ENCODE data around the gene CYP8B1.
A peak's percentile ranks its signal among the peaks of the same experiment; 100 is the strongest.

CYP8B1 gene

GRCh38 chr3:42875325-42876151, at the start of gene CYP8B1:
Gene CYP8B1 (minus strand): TSS chr3:42875879. CDS start chr3:42875816, 63 bp downstream.
- Mint-ChIP-seq H3K9me3 (no peaks in the 10 kb centered on the region), H3K27me3 (peaks cover 17% of the 10 kb centered on the region)

GRCh38 chr3:42923606-42924005, 47.9 kb upstream of the CYP8B1 start:
- Mint-ChIP-seq H3K27me3 (no peaks in the 10 kb centered on the region), H3K27ac (no peak overlapping the region), H3K4me3 (no peak overlapping the region), H3K4me1 (peaks cover 13% of the 10 kb centered on the region), H3K9me3 (peaks cover 4 to 19% of the 10 kb centered on the region in 2 donors)
- DNase-seq (no peak), ATAC-seq (no peak)

More at GRCh38 chr3:42875325-42876151, at the start of gene CYP8B1:
- ATAC-seq (no peak), DNase-seq (no peak)
- H3K4me1 Mint-ChIP-seq, result peaks cover 4% of the 10 kb centered on the region
- no peak within 1 kb of the TSS for H3K27ac Mint-ChIP-seq
- no peak within 1 kb of the TSS for H3K4me3 Mint-ChIP-seq

- Mint-ChIP-seq H3K9me3 (peaks cover 60 to 70% of the 10 kb centered on the region in 2 donors), H3K4me1 (no peaks in the 10 kb centered on the region), H3K27me3 (no peaks in the 10 kb centered on the region), H3K4me3 (no peak overlapping the region), H3K27ac (no peak overlapping the region)
- ATAC-seq, result no peak
- no peak for DNase-seq
These were observed 39.3 kb upstream of the CYP8B1 start for GRCh38 chr3:42914771-42915515.

- H3K27ac Mint-ChIP-seq, result no peak overlapping the region
- H3K4me1 Mint-ChIP-seq, result peaks cover 17% of the 10 kb centered on the region
- H3K27me3 Mint-ChIP-seq, result peaks cover 8% of the 10 kb centered on the region
- H3K9me3 Mint-ChIP-seq, result peaks cover 42 to 55% of the 10 kb centered on the region in 2 donors
- DNase-seq (no peak), ATAC-seq (peak; percentile 35)
- H3K4me3 Mint-ChIP-seq, result no peak overlapping the region
These were observed 35.9 kb upstream of the CYP8B1 start for GRCh38 chr3:42911551-42911950.

DNA sequence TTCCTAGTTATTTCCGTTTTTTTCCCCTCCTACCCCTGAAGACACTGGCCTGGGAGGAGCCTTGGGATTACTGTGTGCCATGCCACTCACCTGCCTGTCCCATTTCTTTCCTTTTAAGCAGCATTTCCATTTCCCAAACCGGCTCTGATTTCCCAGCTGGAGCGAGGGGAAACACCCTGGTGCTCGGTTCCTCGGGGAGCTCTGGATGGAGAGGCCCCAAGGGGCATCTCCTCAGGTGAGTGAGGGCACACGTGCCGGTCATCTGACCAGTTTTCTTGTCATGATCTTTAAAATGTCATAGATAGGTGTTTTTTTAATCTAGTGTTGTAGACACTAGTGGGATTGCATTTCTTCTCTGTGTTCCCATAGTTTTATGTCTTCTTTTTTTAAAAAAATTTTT, 33.0 kb upstream of the CYP8B1 start:
- peaks cover 29% of the 10 kb centered on the region for H3K4me1 Mint-ChIP-seq
- H3K4me3 Mint-ChIP-seq, result no peak overlapping the region
- H3K27ac Mint-ChIP-seq, result peak overlapping the region in 1 of 2 donors; percentile 9
- ATAC-seq (no peak), DNase-seq (no peak)
- peaks cover 27 to 30% of the 10 kb centered on the region in 2 donors for H3K9me3 Mint-ChIP-seq
- peaks cover 26% of the 10 kb centered on the region for H3K27me3 Mint-ChIP-seq

DNA sequence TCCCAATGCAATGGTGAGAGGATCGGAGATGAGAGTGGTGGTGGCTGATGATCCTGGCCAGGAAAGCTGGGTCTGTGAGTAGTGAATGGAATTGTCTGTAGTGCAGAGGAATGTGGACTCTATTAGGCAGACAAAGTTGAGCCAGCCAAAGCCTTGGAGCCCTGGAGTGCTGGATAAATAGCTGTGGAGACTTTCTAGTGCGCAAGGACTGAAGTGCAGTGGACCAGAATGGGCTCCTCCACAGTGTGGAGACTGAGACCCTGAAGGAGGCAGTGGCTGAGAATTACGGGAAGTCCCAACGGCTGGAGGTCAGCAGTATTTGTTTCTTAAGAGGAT, 31.1 kb upstream of the CYP8B1 start:
- peaks cover 29% of the 10 kb centered on the region for H3K4me1 Mint-ChIP-seq
- peaks cover 18 to 23% of the 10 kb centered on the region in 2 donors for H3K9me3 Mint-ChIP-seq
- no peak for DNase-seq
- peak overlapping the region in 1 of 2 donors; percentile 5 for H3K27ac Mint-ChIP-seq
- no peak for ATAC-seq
- H3K27me3 Mint-ChIP-seq, result peaks cover 29% of the 10 kb centered on the region
- peak overlapping the region; percentile 63 to 74 for H3K4me3 Mint-ChIP-seq

DNA sequence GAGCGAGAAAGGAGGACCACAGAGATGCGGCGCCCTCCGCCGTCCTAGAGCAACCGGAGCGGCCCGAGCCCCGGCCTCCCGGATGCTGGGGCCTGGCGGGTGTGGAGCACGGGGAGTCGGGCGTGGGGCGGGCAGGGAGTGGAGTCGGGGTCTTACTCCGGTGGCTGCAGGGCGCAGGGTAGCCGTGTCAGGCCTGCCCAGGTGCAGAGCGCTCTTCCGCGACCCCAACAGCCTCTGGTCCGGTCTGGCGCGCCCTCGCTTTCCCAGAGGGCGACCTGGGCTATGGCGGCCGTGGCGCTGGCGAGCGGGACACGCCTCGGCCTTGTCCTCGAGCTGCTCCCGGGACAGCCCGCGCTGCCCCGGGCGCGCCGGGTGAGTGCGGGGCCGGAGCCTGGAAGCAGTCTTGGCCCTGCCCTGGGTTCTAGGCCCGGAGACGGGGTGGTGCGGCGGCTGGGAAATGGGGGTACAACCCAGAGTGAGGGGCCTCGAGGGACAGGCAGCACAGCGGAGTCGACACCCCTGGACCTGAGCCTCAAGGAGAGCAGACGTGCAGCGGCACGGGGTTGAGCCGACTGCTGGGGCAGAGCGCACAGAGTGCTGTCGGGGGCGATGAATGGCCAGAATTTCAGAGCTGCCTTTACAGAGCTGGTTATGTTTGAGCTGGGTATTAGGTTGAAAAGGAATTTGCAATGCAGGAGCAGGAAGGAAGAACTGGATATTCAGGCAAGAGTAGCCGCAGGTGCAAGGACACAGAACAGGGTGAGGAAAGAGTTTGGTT, 30.6 kb upstream of the CYP8B1 start, which contains the start of gene ZNF662:
Gene ZNF662, plus strand, starts transcription at position 73 of the 778 bp plus-strand sequence. CDS start 1,973 bp downstream, outside the sequence.
- Mint-ChIP-seq H3K27ac (peak within 1 kb of the TSS; percentile 94 to 95), H3K27me3 (peaks cover 29% of the 10 kb centered on the region), H3K9me3 (peaks cover 14 to 17% of the 10 kb centered on the region in 2 donors), H3K4me1 (peaks cover 29% of the 10 kb centered on the region), H3K4me3 (peak within 1 kb of the TSS; percentile 63 to 74)
- ATAC-seq (peak; percentile 88), DNase-seq (peak; percentile 55 to 65)

GRCh38 chr3:42905740-42906069, 30.0 kb upstream of the CYP8B1 start:
- H3K4me1 Mint-ChIP-seq, result peaks cover 29% of the 10 kb centered on the region
- H3K4me3 Mint-ChIP-seq, result peak overlapping the region; percentile 63 to 74
- H3K27me3 Mint-ChIP-seq, result peaks cover 29% of the 10 kb centered on the region
- H3K9me3 Mint-ChIP-seq, result peaks cover 8 to 17% of the 10 kb centered on the region in 2 donors
- ATAC-seq (peak; percentile 73), DNase-seq (no peak)
- H3K27ac Mint-ChIP-seq, result peak overlapping the region; percentile 94 to 95

GRCh38 chr3:42904076-42904475, 28.4 kb upstream of the CYP8B1 start:
- Mint-ChIP-seq H3K9me3 (peaks cover 0 to 13% of the 10 kb centered on the region in 2 donors), H3K27ac (no peak overlapping the region), H3K4me1 (peaks cover 29% of the 10 kb centered on the region), H3K27me3 (peaks cover 29% of the 10 kb centered on the region), H3K4me3 (no peak overlapping the region)
- DNase-seq, result no peak
- ATAC-seq, result no peak

DNA sequence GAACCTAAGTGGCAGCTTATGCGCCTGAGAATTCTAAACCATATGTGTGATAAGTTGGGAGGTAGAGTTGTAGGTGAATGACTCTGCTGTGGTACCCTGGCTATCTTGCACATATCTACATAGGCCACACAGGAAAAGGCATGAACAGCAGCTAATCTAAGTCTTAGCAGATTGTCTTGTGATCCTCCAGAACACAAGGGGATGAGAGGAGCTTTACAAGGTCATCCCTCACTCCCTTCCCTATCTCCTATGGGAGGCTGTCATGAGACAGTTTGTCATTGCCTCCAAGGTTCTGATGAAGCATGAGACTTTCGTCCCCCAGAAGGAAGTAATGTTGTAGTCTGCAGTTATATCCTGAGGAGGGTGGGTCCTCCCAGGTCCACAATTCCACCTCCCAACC, 26.6 kb upstream of the CYP8B1 start:
- Mint-ChIP-seq H3K4me1 (peaks cover 19% of the 10 kb centered on the region), H3K4me3 (no peak overlapping the region), H3K27me3 (peaks cover 28% of the 10 kb centered on the region), H3K9me3 (peaks cover 0 to 13% of the 10 kb centered on the region in 2 donors), H3K27ac (no peak overlapping the region)
- ATAC-seq (no peak), DNase-seq (no peak)

DNA sequence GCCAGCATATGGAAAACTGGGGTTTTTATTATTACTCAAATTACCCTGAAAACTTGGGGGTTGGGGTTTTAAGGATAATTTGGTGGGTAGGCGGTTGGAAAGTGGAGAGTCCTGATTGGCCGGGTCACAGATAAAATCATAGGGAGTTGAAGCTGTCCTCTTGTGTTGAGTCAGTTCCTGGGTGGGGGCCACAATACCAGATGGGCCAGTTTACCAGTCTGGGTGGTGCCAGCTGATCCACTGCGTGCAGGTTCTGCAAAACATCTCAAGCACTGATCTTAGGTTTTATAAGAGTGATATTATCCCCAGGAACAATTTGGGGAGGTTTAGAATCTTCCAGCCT, 25.4 kb upstream of the CYP8B1 start:
- Mint-ChIP-seq H3K4me3 (no peak overlapping the region), H3K27ac (no peak overlapping the region), H3K9me3 (peaks cover 0 to 13% of the 10 kb centered on the region in 2 donors), H3K27me3 (peaks cover 16% of the 10 kb centered on the region), H3K4me1 (peaks cover 8% of the 10 kb centered on the region)
- ATAC-seq, result no peak
- no peak for DNase-seq

GRCh38 chr3:42900226-42901072, 24.8 kb upstream of the CYP8B1 start:
- H3K4me3 Mint-ChIP-seq, result no peak overlapping the region

GRCh38 chr3:42898896-42899675, 23.4 kb upstream of the CYP8B1 start:
- ATAC-seq (no peak), DNase-seq (no peak)
- Mint-ChIP-seq H3K4me3 (no peak overlapping the region), H3K9me3 (peaks cover 0 to 6% of the 10 kb centered on the region in 2 donors), H3K27me3 (peaks cover 7% of the 10 kb centered on the region), H3K27ac (no peak overlapping the region), H3K4me1 (peaks cover 10% of the 10 kb centered on the region)

More at GRCh38 chr3:42900226-42901072, 24.8 kb upstream of the CYP8B1 start:
- peaks cover 16% of the 10 kb centered on the region for H3K27me3 Mint-ChIP-seq
- ATAC-seq (no peak), DNase-seq (no peak)
- H3K4me1 Mint-ChIP-seq, result peaks cover 4% of the 10 kb centered on the region
- H3K27ac Mint-ChIP-seq, result peak overlapping the region in 1 of 2 donors; percentile 67
- peaks cover 0 to 13% of the 10 kb centered on the region in 2 donors for H3K9me3 Mint-ChIP-seq

GRCh38 chr3:42895580-42895868, 19.8 kb upstream of the CYP8B1 start:
- Mint-ChIP-seq H3K27ac (no peak overlapping the region), H3K4me1 (peaks cover 10% of the 10 kb centered on the region), H3K4me3 (no peak overlapping the region)

More at GRCh38 chr3:42895580-42895868, 19.8 kb upstream of the CYP8B1 start:
- no peak for ATAC-seq
- DNase-seq, result no peak
- no peaks in the 10 kb centered on the region for H3K9me3 Mint-ChIP-seq
- no peaks in the 10 kb centered on the region for H3K27me3 Mint-ChIP-seq

All from stimulated activated naive CD8-positive, alpha-beta T cell treated with anti-CD3 and anti-CD28 coated beads, Interleukin-15, amount 100 ng/mL, for 72 hours (primary cell).